A549 (cell line): Measurements from ENCODE around the gene LRRC19. TPM values are rescaled to one million over a fixed set of nuclear protein-coding genes. Genes with fewer than 3 reads are reported as not detected.

Experiments
- ATAC-seq, 2 experiments: fragments of 200-7000 bp in 1 of 2; fragments of >200 bp in 1 of 2; cut with Nextera tagmentation in 1 of 2; cut with Tn5 transposase in 1 of 2; 3 replicates each; pipeline versions ENCODE4 v1.8.0 to v1.9.1; 2018 to 2020; ENCODE audit warnings: mild to moderate bottlenecking in 1 of 2, moderate library complexity in 1 of 2
- CTCF ChIA-PET: fragments of 300-600 bp; sonication (Branson Sonifier 250); formaldehyde crosslinking; extraction: SDS; loops from one replicate; lab custom pipeline; 2021; ENCODE audit warnings: antibody characterized with exemption, inconsistent platforms; lab: Yijun Ruan, JAX
- POLR2A ChIA-PET: fragments of 350-600 bp; formaldehyde crosslinking; extraction: SDS; loops from one replicate; lab custom pipeline; 2021; ENCODE audit warnings: antibody characterized with exemption, inconsistent platforms; lab: Yijun Ruan, JAX
- DNase-seq, 2 experiments: peaks; one replicate each; pipeline versions ENCODE4 v3.0.0 to v3.0.0-alpha.2; 2011 to 2016; ENCODE audit warnings: low read depth in 1 of 2, low spot score in 1 of 2
- FAIRE-seq: peaks from 2 replicates; lab custom pipeline; 2011; peaks lifted over from hg19 to GRCh38; lab: Jason Lieb, UNC
- H3K27ac ChIP-seq, 2 experiments: fragments of >200 bp; sonication (Bioruptor Twin); formaldehyde crosslinking; 3 replicates each; pipeline ENCODE4 v1.5.1; 2016 to 2017
- H3K4me1 ChIP-seq: fragments of >200 bp; sonication (Bioruptor Twin); formaldehyde crosslinking; 3 replicates; pipeline ENCODE4 v1.6.1; 2016
- H3K4me2 ChIP-seq: fragments of >200 bp; sonication (Bioruptor Twin); formaldehyde crosslinking; 3 replicates; pipeline ENCODE4 v1.6.1; 2016
- H3K4me3 ChIP-seq: fragments of >200 bp; sonication (Bioruptor Twin); formaldehyde crosslinking; 3 replicates; pipeline ENCODE4 v1.5.1; 2016
- H3K9me3 ChIP-seq: fragments of >200 bp; sonication (Bioruptor Twin); formaldehyde crosslinking; 3 replicates; pipeline ENCODE4 v1.6.1; 2016
- ATOH8 ChIP-seq: fragments of 250-450 bp; sonication (Bioruptor Pico); IDR thresholded peaks from 2 replicates; pipeline ENCODE4 v1.5.0; 2020; ENCODE audit warnings: low read depth, mild to moderate bottlenecking, moderate library complexity
- BCL3 ChIP-seq: fragments of >200 bp; sonication (Bioruptor Twin); formaldehyde crosslinking; IDR thresholded peaks from 3 replicates; pipeline ENCODE4 v1.6.1; 2016
- CBX8 ChIP-seq: fragments of 200-600 bp; sonication (generic); IDR thresholded peaks from 2 replicates; pipeline ENCODE4 v1.6.1; 2016
- CEBPB ChIP-seq, 2 experiments: fragments of >200 bp in 1 of 2; sonication (Bioruptor Twin) in 1 of 2; formaldehyde crosslinking in 1 of 2; IDR thresholded peaks; 2 replicates each; pipeline ENCODE4 v1.6.1; 2012 to 2016
- CHD2 ChIP-seq: fragments of 150-350 bp; IDR thresholded peaks from 2 replicates; pipeline ENCODE4 v1.6.1; 2014; ENCODE audit warnings: low read length; ENCODE audit not compliant: partially characterized antibody
- CTCF ChIP-seq: fragments of >200 bp; sonication (Bioruptor Twin); formaldehyde crosslinking; IDR thresholded peaks from 3 replicates; pipeline ENCODE4 v1.5.1; 2016
- EHMT2 ChIP-seq: fragments of 200-600 bp; sonication (generic); IDR thresholded peaks from 2 replicates; pipeline ENCODE4 v1.6.1; 2016; ENCODE audit warnings: antibody characterized with exemption, low read depth, mild to moderate bottlenecking, moderate library complexity
- EP300 ChIP-seq, 2 experiments: fragments of >200 bp; sonication (Bioruptor Twin); formaldehyde crosslinking; IDR thresholded peaks; 2 replicates in 1 of 2; 3 replicates in 1 of 2; pipeline ENCODE4 v1.6.1; 2016 to 2017
- FOSL2 ChIP-seq, 2 experiments: fragments of 450-650 bp in 1 of 2; fragments of >200 bp in 1 of 2; sonication (Bioruptor Twin) in 1 of 2; formaldehyde crosslinking; IDR thresholded peaks; 2 replicates each; pipeline versions ENCODE4 v1.5.0 to v1.6.1; 2016 to 2020; ENCODE audit warnings: mild to moderate bottlenecking in 1 of 2, moderate library complexity in 1 of 2
- HDAC2 ChIP-seq: fragments of 200-600 bp; sonication (generic); IDR thresholded peaks from 2 replicates; pipeline ENCODE4 v1.6.1; 2016
- HES2 ChIP-seq: fragments of >200 bp; sonication (Bioruptor Twin); formaldehyde crosslinking; IDR thresholded peaks from 2 replicates; pipeline ENCODE4 v1.6.1; 2016
- HOXB5 ChIP-seq: fragments of 250-450 bp; sonication (Bioruptor Pico); IDR thresholded peaks from 2 replicates; pipeline ENCODE4 v1.5.0; 2020; ENCODE audit warnings: mild to moderate bottlenecking, moderate library complexity
- JUN ChIP-seq, 2 experiments: fragments of >200 bp; sonication (Bioruptor Twin); formaldehyde crosslinking; IDR thresholded peaks; 2 replicates in 1 of 2; 3 replicates in 1 of 2; pipeline ENCODE4 v1.6.1; 2016 to 2017
- KDM5A ChIP-seq: fragments of 200-600 bp; sonication (generic); IDR thresholded peaks from 2 replicates; pipeline ENCODE4 v1.6.1; 2016; ENCODE audit warnings: antibody characterized with exemption, mild to moderate bottlenecking
- MAFK ChIP-seq: fragments of 450-650 bp; IDR thresholded peaks from 2 replicates; pipeline ENCODE4 v1.6.1; 2014; ENCODE audit not compliant: partially characterized antibody
- MAX ChIP-seq: IDR thresholded peaks from 2 replicates; pipeline ENCODE4 v1.6.1; 2012
- NPAS2 ChIP-seq: fragments of 250-450 bp; sonication (Bioruptor Pico); IDR thresholded peaks from 2 replicates; pipeline ENCODE4 v1.8.0; 2022; ENCODE audit warnings: mild to moderate bottlenecking, moderate library complexity, borderline replicate concordance
- PBX3 ChIP-seq: IDR thresholded peaks from 2 replicates; pipeline ENCODE4 v1.6.1; 2012
- RAD21 ChIP-seq, 2 experiments: fragments of >200 bp in 1 of 2; sonication (Bioruptor Twin) in 1 of 2; formaldehyde crosslinking in 1 of 2; IDR thresholded peaks in 1 of 2; conservative IDR thresholded peaks in 1 of 2; 2 replicates in 1 of 2; 3 replicates in 1 of 2; pipeline ENCODE4 v1.6.1; 2012 to 2018; ENCODE audit warnings: inconsistent platforms in 1 of 2
- REST ChIP-seq: fragments of 200-600 bp; sonication (generic); IDR thresholded peaks from 2 replicates; pipeline ENCODE4 v1.6.1; 2016; ENCODE audit warnings: antibody characterized with exemption, mild to moderate bottlenecking, moderate library complexity
- TFCP2L1 ChIP-seq: fragments of 250-450 bp; sonication (Bioruptor Pico); IDR thresholded peaks from 2 replicates; pipeline ENCODE4 v1.5.0; 2021; ENCODE audit warnings: mild to moderate bottlenecking
- ZC3H11A ChIP-seq: fragments of 450-650 bp; IDR thresholded peaks from 2 replicates; pipeline ENCODE4 v1.6.1; 2014; ENCODE audit warnings: antibody characterized with exemption, mild to moderate bottlenecking
- ZNF302 ChIP-seq: fragments of 250-450 bp; sonication (Bioruptor Pico); IDR thresholded peaks from 2 replicates; pipeline ENCODE4 v1.9.0; 2021; ENCODE audit warnings: inconsistent platforms, mild to moderate bottlenecking, moderate library complexity
- ZSCAN20 ChIP-seq: fragments of 250-450 bp; sonication (Bioruptor Pico); IDR thresholded peaks from 2 replicates; pipeline ENCODE4 v1.8.0; 2022; ENCODE audit warnings: mild to moderate bottlenecking, moderate library complexity
- WGBS: methylation state at CpG from one replicate; pipeline ENCODE4 v1.1.6; 2017; ENCODE audit errors: missing lambda C conversion rate; 5-methylcytosine and 5-hydroxymethylcytosine counted together
- polyA plus RNA-seq, 4 experiments: library from polyadenylated mRNA; depleted of rRNA in 3 of 4; stranded (reverse); fragments of >200 nt; fragmentation: RNase III in 1 of 4; extraction: RNeasy Plus Mini Kit Qiagen cat#74134 plus additional on column Dnase treatment in 1 of 4; gene quantifications; 2 replicates in 3 of 4; 3 replicates in 1 of 4; pipeline ENCODE4 v1.2.3, GENCODE V29; 2011 to 2017

Gene LRRC19
- polyA plus RNA-seq, 2 of the 4 experiments (the other 2 are of a cell fraction): 0.09 TPM; not detected in 1

- DNase-seq (no peak), ATAC-seq (no peak), FAIRE-seq (no peak)
- whole genome bisulfite sequencing: 98% methylated on average over 5 of the region's 5 CpGs
- no peak for TF ChIP-seq RAD21 (conservative IDR thresholded peaks at IDR 0.05 in 1 of 2, IDR thresholded peaks at IDR 0.05 in 1 of 2)
- TF ChIP-seq NPAS2: no peak
- no peak for TF ChIP-seq TFCP2L1 (CRISPR knock-in tag)
- no peak for TF ChIP-seq REST
- no peak for TF ChIP-seq ATOH8
- TF ChIP-seq CEBPB (IDR thresholded peaks at IDR 0.05): no peak
- no peak for TF ChIP-seq EP300 (IDR thresholded peaks at IDR 0.05)
- Histone ChIP-seq H3K4me1 (peaks cover 8% of the 10 kb centered on the region; the same call in 2 of the 3 replicates), H3K27ac (no peak overlapping the region), H3K4me3 (no peak overlapping the region), H3K4me2 (no peak overlapping the region), H3K9me3 (no peaks in the 10 kb centered on the region)
- POLR2A ChIA-PET: no interaction called here
- CTCF ChIA-PET: interaction anchor here (1.9 kb wide), 1 partner anchor 10 kb away, joined by 5 read pairs; no protein-coding TSS in a partner anchor
Measured at GRCh38 chr9:27022920-27023319, 17.4 kb upstream of the LRRC19 start.

GRCh38 chr9:27019589-27019988 is 14.1 kb upstream of the LRRC19 start:
- Histone ChIP-seq H3K9me3 (no peaks in the 10 kb centered on the region), H3K4me1 (peaks cover 8% of the 10 kb centered on the region; the same call in 2 of the 3 replicates), H3K4me3 (no peak overlapping the region), H3K27ac (peak overlapping the region in 1 of 2 experiments; percentile 64; a peak in 2 of 6 replicates), H3K4me2 (no peak overlapping the region)
- TF ChIP-seq MAFK (peak; percentile 97), ZSCAN20 (CRISPR knock-in tag) (no peak), CHD2 (no peak), FOSL2 (IDR thresholded peaks at IDR 0.05) (no peak), FOSL2 (CRISPR knock-in tag; IDR thresholded peaks at IDR 0.05) (peak; percentile 27; the same call in 1 of the 2 replicates)
- FAIRE-seq (no peak), DNase-seq (peak in 1 of 2 experiments; percentile 9), ATAC-seq (no peak)
- POLR2A ChIA-PET: interaction anchor here (0.7 kb wide), 1 partner anchor 128 kb away, joined by 4 read pairs; no protein-coding TSS in a partner anchor
- CTCF ChIA-PET: interaction anchor here (0.7 to 2.9 kb wide), 2 partner anchors 256 to 901 kb away, joined by 5 to 12 read pairs; no protein-coding TSS in a partner anchor

- H3K4me3 ChIP-seq: no peak overlapping the region
- ChIA-PET POLR2A (no interaction called here), CTCF (interaction anchor here (1.6 kb wide), 1 partner anchor 13 kb away, joined by 5 read pairs; no protein-coding TSS in a partner anchor)
- H3K4me1 ChIP-seq: no peaks in the 10 kb centered on the region
- H3K4me2 ChIP-seq: no peak overlapping the region
- no peaks in the 10 kb centered on the region for H3K9me3 ChIP-seq
- 93% methylated on average over 3 of the region's 3 CpGs for WGBS
- FAIRE-seq (no peak), DNase-seq (no peak), ATAC-seq (no peak)
- no peak overlapping the region for H3K27ac ChIP-seq
- TF ChIP-seq KDM5A (no peak), ZC3H11A (no peak), HOXB5 (CRISPR knock-in tag) (no peak), CTCF (no peak), BCL3 (no peak), MAX (no peak), RAD21 (conservative IDR thresholded peaks at IDR 0.05 in 1 of 2, IDR thresholded peaks at IDR 0.05 in 1 of 2) (no peak), MAFK (no peak), HDAC2 (no peak), PBX3 (no peak), JUN (IDR thresholded peaks at IDR 0.05) (no peak), ZNF302 (CRISPR knock-in tag) (no peak), EHMT2 (no peak), HES2 (no peak), CBX8 (no peak)
Measured at GRCh38 chr9:27003426-27004077, 1.9 kb downstream of the LRRC19 start.
